Right lobe of liver (tissue), 4 donors: ENCODE measurements around the gene LYPD8.

Source experiments
- CTCF ChIP-seq, 4 donors: fragments of 200-600 bp in 3 of 4; fragments of 450-650 bp in 1 of 4; IDR thresholded peaks; one replicate each; pipeline versions ENCODE4 v1.5.1 to v1.8.0; 2016 to 2022; ENCODE audit warnings: antibody characterized with exemption in 4 of 4, mild to moderate bottlenecking in 2 of 4
- POLR2A ChIP-seq: fragments of 450-650 bp; IDR thresholded peaks from one replicate; pipeline ENCODE4 v1.6.1; 2017; ENCODE audit warnings: antibody characterized with exemption, mild to moderate bottlenecking
- donor health status: DM: no; HTN: no; CAD: no.
- donor health status: DM: no; HTN: no; CAD: no.
- donor health status: DM: no; HTN: yes; CAD: no.

- TF ChIP-seq CTCF (IDR thresholded peaks at IDR 0.05): peak; percentile 29 to 37 (median 34)
- no peak for TF ChIP-seq POLR2A
Measured at GRCh38 chr1:248703674-248704073, 51.9 kb downstream of the LYPD8 start.
